GM19463 (cell line): ENCODE results near the gene PRODH.
"Not testable (repeated sequence)": the region's sequence is repeated elsewhere in the genome, so short reads cannot be mapped to it uniquely, and the experiment has no call there.

Experiments used
- ATAC-seq: cut with Tn5 transposase; IDR thresholded peaks from one replicate; pipeline ENCODE4 v1.9.1; 2021; ENCODE audit warnings: mild to moderate bottlenecking, moderate library complexity; ENCODE audit not compliant: unreplicated experiment

The PRODH gene, protein sequence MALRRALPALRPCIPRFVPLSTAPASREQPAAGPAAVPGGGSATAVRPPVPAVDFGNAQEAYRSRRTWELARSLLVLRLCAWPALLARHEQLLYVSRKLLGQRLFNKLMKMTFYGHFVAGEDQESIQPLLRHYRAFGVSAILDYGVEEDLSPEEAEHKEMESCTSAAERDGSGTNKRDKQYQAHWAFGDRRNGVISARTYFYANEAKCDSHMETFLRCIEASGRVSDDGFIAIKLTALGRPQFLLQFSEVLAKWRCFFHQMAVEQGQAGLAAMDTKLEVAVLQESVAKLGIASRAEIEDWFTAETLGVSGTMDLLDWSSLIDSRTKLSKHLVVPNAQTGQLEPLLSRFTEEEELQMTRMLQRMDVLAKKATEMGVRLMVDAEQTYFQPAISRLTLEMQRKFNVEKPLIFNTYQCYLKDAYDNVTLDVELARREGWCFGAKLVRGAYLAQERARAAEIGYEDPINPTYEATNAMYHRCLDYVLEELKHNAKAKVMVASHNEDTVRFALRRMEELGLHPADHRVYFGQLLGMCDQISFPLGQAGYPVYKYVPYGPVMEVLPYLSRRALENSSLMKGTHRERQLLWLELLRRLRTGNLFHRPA

DNA sequence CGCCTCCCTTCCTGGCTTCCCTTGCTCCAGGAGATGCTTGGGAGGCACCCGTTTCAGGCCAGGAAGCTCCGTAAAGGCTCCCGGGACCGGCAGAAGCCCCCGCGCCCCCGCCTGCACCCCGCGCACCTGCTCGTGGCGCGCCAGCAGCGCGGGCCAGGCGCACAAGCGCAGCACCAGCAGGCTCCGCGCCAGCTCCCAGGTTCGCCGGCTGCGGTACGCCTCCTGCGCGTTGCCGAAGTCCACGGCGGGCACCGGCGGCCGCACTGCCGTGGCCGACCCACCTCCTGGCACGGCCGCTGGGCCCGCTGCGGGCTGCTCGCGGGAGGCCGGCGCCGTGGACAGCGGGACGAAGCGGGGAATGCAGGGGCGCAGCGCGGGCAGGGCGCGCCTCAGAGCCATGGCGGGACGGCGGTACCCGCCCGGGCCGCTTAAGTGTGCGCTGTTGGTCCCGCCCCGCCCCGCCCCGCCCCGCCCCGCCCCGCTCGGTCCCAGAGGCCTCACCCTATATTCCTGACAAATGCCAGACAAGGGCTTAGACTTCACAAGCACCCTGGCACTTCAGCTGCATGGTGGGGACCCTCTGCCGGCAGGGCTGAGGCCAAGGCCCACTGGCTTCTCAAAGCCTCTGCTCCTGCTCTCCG is at the start of gene PRODH:
TSS of gene PRODH (minus strand) at position 405 of the 641 bp plus-strand sequence. CDS start at position 399, 6 bp downstream.
- no peak for ATAC-seq

DNA sequence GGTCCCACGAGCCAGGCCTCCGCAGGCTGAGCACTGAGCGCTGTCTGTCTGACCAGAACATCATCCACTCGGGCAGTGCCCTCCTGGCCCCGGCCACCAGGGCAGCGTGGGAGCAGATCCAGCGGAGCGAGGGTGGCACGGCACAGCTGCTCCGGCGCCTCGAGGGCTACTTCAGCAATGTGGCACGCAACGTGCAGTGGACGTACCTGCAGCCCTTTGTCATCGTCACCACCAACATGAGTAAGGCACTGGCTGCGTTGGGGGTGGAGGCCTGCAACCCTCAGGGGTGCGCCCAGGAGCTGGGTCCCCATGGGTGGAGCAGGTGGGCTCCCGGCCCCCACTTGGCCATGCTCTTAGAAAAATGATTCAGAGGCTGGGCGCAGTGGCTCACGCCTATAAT is 49.7 kb upstream of the PRODH start:
- no peak for ATAC-seq

DNA sequence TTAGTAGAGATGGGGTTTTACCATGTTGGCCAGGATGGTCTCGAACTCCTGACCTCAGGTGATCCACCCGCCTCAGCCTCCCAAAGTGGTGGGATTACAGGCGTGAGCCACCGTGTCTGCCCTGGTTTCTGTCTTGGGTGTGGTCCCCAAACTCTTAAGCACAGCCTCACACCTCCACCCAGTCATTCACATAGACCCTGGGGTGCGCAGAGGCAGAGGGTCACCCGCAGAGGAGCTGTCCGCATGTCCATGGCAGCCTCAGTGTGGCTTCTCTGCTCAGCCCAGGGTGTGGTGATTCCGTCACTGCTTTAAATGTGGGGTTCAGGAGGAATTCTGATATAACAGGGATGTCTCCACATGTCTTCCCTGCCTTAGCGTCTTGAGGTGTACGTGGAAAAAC is 48.5 kb upstream of the PRODH start:
- no peak for ATAC-seq

DNA sequence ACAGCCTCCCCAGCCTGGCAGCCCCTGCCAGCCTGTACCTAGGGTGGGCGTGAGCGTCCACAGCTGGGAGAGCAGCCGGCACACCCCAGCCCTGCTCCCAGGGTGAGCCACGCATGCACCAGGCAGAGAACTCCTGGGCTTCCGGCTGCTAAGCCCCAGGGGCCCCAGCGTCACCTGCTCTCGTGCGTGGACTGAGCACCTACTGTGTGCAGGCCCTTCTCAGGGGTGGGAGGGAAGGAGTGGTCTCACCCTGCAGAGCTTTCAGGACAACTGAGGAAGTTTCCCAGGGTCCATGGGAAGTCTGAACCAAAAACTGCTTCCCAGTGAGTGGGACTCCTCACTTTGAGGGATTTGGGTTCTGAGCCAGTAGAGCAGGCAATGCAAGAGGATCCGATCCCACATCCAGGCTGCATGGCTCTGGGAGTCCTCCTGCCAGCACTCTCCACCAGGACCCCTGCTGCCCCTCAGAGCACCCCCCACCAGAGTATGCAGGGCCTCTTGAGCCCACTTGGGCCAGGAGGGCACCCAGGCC is 47.1 kb upstream of the PRODH start:
- no peak for ATAC-seq

DNA sequence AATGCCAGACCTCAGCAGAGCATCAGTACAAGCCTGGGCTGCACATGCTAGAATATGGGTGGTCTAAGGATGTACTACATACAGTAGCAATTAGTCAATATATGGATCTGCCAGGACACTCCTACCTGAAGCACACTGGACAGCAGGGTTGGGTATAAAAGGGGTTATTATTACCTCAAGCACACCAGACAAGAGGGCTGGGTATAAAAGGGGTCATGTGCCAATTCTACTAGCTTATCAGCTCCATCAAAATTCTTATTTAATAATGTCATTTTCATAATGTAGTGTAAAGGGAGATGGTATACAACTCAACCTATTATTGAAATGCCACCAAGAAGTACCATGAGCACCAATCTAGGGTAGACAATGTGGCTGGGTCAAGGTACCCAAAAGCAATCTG is 44.7 kb upstream of the PRODH start:
- no peak for ATAC-seq

DNA sequence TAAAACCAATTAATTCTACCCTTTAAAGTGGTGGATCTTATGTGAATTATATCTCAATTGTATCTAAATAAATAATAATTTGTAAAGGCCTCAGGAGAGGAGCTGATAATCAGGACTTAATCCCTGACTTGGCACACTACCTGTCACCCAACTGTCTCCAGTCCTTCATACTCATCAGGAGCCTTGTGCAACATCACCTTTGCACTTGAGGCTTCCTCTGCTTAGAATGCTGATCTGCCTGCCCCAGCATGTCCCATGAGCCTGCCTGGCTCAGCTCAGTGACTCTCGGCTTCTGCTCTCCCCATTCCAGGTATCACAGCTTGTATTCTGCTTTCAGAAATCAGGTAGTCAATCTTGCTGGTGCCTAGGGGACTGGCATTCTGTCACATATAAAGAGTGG is 43.9 kb upstream of the PRODH start:
- no peak for ATAC-seq

DNA sequence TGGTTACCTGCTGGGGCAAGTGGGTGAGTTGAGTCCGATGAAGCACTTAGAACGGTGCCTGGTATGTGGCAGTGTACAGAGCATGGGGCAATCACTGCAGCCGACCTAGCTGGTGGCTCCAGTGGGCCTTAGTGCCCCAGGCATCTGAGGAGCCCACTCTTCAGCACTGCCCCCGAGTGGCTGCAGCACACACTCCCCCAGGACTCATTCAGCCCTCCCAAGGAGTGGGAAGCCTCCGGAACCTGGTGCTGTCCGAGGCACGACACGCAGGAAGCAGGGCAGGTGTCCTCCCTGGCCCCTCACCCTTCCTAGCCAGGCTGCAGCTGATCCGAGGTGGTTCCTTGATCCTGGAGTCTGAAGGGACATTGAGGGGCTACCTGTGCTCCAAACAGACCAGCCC is 42.4 kb upstream of the PRODH start:
- no peak for ATAC-seq

DNA sequence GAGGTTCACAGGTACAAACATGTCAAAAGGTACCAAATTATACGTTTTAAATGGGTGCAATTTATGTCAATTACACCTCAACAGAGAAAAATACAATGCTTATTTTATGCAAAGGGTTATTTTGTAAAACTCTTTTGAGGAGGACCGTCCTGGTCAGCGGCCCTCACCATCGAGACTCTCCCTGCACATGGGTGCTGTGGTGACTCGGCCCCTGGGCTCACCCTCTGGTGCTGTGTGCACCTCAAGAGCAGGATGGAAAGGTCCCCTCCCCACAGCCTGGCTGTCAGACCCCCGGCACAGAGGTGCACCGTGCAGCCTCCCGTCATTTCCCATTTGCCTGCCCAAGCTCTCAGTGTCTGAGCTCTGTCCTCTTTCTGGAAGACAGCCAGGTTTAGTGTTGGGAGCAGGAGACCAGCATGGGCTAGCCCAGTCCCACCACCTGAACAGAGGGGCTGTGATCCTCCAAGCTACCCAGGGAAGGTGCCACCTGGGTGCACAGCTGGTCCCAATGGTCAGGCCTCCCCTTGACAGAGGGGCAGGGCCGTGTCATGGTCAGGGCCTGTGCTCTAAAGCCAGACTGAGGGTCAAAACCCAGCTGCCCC is 41.8 kb upstream of the PRODH start:
- no peak for ATAC-seq

DNA sequence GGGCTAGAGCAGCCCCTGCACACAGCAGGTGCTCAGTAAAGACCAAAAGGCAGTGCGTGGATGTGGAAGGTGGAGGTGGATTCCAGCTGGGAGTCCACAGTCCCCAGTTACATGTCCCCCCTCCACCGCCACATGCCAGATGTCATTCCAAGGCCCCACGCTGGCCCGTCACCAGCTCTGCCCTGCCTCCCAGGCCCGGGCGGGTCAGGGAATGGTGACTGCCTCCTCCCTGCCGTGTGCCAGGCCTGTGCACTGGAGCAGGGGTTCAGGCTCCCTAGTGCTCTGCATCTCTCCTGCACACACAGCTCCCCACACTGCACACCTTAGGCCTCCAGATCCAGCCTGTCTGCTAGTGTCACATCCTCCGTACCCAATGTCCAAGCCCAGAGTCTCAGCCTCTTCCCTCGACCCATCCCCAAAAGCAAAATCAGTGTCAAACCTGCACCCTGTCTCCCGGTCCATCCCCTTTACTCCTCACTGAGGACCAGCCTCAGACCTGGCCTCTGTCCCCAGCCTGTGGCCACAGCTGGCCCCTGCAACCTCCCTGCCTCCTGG is 40.2 kb upstream of the PRODH start:
- no peak for ATAC-seq

DNA sequence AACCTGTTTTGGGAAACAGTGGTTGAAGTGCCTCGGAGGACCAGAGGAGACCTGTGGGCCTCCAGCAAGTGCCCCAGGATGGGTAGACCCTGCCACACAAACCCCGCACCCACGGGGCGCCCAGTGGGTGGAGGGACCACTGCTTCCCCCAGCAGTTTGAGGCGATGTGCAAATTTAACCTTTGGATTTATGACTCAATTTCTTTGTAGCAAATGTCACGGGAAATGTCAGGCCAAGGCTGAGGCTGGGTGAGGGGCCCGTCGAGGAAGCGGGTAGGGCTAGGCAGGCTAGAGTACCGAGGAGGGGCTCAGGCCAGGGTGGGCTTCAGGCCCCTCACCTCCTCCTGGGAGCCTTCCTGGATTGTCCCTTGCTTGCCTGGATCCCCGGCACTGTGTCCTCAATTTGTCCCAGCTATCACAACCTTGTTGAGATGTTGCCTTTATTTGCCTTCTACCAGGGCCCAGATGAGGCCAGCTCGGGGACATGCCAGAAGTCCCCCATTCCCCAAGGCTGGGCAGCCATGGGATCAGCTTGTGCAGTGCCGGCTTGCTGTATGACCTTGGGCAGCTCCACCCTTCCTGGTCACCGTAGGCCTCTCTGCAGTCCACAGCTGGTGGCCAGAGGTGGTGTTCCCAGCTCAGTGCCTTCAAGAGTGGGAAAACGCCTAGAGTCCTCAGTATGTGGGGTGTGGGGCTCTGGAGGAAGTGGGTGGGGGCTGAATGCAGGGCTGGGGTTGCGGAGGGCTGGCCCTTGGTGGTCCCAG is 39.5 kb upstream of the PRODH start:
- no peak for ATAC-seq

DNA sequence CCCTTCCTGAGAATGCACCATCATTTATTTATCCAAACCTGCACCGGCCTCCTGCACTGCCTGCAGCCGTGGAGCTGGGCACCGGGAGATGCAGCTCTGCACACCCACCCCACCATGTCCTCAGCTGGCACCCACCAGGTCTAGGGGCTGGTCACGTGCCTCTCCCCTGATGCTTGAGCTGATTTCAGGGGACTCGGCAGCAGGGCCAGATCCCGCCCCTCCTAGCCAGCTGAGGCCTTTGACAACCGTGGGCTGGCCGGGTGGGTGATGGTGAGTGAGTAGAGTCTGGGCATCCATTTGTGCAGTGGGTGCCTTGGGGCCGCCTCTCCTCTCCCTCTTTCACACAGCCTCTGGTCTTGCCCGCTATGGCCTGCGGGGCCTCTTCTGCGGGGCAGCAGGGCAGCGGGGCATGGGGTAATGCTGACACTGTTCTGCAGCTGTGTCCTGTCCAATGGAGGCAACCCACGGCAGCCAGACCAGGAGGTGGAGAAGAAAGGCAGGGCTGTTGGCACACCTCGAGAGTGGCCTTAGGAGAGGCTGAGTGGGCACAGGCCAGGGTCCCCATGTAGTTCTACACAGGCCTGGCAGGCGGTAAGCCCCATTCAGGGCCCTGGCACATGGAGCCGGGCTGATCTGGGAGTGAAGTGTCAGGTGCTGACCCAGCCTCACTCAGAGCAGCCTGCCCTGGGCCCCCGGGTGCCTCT is 38.5 kb upstream of the PRODH start:
- no peak for ATAC-seq

DNA sequence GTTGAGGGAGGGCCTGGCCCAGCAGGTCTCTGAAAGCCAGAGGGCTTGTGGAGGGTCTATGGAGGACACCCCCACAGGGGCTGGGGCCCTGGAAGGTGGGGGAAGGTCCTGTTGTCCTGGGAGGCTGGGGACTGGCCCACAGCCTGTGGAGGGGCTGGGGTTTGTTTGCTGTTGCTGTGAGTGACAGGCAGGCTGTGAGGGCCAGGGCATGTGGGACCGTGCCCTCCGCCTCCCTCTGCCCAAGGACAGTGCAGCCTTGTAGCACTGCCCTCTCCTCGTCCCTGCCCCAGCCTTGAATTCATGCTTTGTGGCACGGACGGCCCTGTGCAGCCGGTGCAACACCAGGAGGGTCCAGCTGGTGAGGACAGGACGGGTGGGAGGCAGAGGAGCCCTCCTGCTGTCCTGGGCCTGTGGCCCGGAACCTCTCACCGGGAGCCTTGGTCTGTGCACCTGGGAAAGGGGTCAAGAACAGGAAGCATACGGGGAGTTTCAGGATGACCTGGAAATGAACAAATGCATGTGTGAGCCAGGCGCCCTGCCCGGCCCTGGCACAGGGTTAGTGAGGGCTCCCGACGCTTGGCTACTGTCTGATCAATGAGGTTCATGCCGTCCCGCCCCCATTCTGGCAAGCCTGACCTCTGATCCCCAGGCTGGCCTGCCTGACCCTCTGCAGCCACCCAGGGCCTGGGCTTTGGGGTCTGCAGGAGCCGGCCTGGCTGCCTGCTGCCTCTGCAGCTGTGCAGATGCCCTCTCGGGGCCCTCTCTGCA is 37.4 kb upstream of the PRODH start:
- no peak for ATAC-seq

DNA sequence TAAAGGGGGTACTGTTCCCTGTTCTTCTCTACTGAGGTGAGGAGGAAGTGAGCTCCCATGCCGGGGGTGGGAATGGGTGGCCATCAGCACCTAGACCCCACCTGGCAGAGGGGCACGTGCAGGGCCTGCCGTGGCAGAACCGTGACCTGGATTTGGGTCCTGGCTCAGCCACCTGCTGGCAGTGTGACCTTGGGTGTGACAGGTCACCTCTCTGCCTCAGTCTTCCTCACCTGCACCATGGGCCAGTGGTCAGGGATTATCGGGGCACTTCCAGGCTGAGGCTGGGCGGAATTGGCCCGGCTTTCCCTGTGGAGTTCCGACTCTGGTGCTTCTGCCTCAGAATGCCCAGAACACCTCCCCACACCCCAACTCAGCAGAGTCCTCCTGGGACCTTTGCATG is 36.5 kb upstream of the PRODH start:
- ATAC-seq: not testable (repeated sequence)

DNA sequence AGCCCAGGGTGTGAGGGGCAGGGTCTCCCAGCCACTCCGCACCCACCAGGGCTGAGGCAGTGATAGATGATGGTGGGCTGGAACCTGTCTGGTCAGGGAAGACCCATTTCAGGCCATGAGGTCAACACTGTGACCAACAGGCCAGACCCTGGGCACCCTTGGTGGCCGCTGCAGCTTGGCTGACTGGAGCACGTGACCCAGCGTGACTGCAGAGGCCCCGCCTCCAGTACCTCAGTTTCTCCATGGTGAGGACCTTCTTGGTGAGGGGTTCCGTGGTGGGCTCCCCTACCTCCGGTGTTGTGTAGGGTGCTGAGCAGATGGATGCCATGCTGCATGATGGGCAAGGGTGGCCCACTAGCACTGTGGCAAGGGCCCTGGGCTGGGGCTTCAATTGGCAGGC is 35.9 kb upstream of the PRODH start:
- ATAC-seq: not testable (repeated sequence)

DNA sequence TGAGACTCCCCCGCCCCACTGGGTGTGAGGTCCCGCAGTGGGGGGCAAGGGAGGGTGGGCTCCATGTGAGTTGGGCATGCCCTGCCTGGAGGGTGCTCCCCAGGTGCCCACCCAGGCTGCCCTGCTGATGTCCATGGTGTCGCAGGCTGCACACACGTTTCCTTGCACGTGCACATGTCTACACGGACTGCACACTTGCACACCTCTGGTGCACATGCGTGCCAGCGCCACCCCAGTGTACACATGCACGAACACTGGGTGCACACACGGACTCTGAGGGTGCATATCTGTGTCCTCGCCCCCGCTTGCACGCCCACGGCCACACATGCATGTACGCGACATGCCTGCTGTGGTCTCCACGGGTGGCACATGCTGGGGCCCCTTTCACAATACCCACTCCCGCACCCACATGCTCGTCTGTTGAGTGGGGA is 35.2 kb upstream of the PRODH start:
- ATAC-seq: no peak

DNA sequence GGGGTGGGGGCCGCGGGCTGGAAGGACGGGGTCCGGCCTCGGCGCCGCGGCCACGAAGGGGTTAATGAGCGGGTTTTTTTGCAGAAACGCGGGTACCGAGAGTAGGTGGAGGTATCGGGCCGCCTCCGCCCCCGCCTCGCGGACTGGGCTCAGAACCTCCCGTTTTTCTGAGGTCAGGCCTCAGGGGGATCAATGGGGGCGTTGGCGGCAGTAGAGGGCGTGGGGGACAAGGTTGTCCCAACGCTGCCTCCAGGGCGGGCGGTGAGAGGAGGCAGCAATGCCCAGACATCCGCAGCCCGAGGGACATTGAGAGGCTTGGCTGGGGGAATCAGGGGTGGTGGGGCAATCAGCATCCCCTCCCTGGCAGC is 34.8 kb upstream of the PRODH start:
- no peak for ATAC-seq

DNA sequence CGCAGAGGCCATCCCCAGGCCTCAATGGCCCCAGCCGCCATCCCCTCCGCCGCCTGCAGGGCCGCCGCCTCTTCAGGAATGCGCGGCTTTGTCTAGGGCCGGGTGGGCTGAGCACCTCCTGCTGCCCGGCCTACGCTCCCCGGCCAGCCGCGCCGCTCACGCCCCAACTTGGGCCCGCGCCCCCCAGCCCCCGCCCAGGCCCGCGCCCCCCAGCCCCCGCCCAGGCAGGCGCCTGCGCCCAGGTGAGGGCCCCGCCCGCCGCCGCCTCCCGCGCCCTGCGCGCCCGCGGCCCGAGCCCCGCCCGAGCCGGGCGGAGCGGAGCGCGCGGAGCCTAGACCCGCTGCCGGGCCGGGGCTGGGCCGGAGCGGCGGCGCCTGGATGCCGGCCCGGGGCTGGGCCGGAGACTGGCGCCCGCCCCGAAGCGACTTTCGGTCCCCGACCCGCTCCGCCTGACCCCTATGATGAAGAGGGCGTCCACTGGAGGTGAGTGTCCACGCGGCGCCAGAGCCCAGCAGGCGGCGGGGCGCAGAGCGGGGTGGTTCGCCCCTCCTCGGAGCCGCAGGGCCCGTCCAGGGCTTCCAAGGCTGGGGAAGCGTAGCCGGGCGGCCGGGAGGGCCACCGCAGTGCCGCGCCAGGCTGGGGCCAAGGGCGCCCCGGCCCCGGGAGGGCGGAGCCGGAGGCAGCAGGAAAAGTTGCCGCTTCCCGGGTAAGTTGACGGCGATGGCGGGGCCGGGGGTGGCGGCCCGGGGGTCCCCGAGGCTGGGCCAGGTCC is 34.3 kb upstream of the PRODH start:
- ATAC-seq: no peak
